Measurements from ENCODE around the gene IL15.

DNA sequence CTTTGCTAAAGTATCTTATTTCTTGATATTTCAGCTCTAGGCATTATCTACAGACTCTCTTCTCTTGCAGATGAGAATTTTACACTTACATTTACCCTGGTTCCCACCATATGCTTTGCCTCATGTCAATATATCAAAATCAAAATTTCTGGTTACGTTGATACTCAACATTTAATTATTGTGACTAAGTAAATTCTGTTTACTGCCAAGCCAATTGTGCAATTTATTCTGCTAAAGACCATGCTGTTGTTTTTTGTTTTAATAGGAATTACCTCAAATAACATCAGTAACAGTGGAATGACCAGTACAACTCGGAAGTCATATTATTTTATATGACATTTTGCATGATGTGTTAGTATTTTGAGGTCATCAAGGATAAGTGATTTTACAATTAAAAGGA, 125.5 kb downstream of the IL15 start:
- TF ChIP-seq, protein P1, sequence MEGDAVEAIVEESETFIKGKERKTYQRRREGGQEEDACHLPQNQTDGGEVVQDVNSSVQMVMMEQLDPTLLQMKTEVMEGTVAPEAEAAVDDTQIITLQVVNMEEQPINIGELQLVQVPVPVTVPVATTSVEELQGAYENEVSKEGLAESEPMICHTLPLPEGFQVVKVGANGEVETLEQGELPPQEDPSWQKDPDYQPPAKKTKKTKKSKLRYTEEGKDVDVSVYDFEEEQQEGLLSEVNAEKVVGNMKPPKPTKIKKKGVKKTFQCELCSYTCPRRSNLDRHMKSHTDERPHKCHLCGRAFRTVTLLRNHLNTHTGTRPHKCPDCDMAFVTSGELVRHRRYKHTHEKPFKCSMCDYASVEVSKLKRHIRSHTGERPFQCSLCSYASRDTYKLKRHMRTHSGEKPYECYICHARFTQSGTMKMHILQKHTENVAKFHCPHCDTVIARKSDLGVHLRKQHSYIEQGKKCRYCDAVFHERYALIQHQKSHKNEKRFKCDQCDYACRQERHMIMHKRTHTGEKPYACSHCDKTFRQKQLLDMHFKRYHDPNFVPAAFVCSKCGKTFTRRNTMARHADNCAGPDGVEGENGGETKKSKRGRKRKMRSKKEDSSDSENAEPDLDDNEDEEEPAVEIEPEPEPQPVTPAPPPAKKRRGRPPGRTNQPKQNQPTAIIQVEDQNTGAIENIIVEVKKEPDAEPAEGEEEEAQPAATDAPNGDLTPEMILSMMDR (IDR thresholded peaks at IDR 0.05; ENCODE audit: low read depth, low read length): no peak
- no peak for TF ChIP-seq EZH2phosphoT487 (IDR thresholded peaks at IDR 0.05; ENCODE audit: low read depth)
